Posterior cingulate gyrus (tissue), 11 donors: Measurements from ENCODE around the gene ZNF71.

Source experiments
- DNase-seq, 10 donors: peaks; one replicate each; pipeline versions ENCODE4 v3.0.0 to v3.0.0-alpha.2; 2020 to 2021; ENCODE audit warnings: mixed read lengths in 3 of 10
- intact Hi-C: fragments of 100-400 bp; cut with DNase I; formaldehyde crosslinking; loops from one replicate; pipeline ENCODE4 v1.15.1; 2023

ZNF71 gene

GRCh38 chr19:56594783-56595547 lies at the start of gene ZNF71:
Gene ZNF71, plus strand, starts transcription at chr19:56595302. Its CDS starts 6,257 bp downstream, at chr19:56601559.
- peak; percentile 82 to 98 (median 86) for DNase-seq
- intact Hi-C loops = loop anchor here (1.0 to 10.0 kb wide), 2 partner anchors 28 to 200 kb away; partner anchors contain the start of genes ZNF470 and ZNF582

GRCh38 chr19:56547535-56547934 lies 47.6 kb upstream of the ZNF71 start:
- intact Hi-C loops = no loop called here
- DNase-seq = no peak

- DNase-seq = no peak
- intact Hi-C loops = no loop called here
Measured at GRCh38 chr19:56554272-56554869, 40.7 kb upstream of the ZNF71 start.

- DNase-seq = no peak
- intact Hi-C loops = no loop called here
Measured at GRCh38 chr19:56562766-56563165, 32.3 kb upstream of the ZNF71 start.

- intact Hi-C loops = loop anchor here (1.0 to 2.0 kb wide), 2 partner anchors 28 kb away; partner anchors contain the start of genes ZFP28 and ZNF71
- peak; percentile 37 to 91 (median 60) for DNase-seq
Measured at GRCh38 chr19:56566904-56567273, 28.2 kb upstream of the ZNF71 start.

GRCh38 chr19:56567274-56568120 lies 27.6 kb upstream of the ZNF71 start, which contains the start of gene ZNF470:
Gene ZNF470, plus strand, starts transcription at chr19:56567468. Its CDS starts 2,844 bp downstream, at chr19:56570312.
- peak; percentile 87 to 99 (median 94) for DNase-seq
- intact Hi-C loops = loop anchor here (1.0 to 2.0 kb wide), 2 partner anchors 28 to 29 kb away; partner anchors contain the start of genes ZFP28 and ZNF71

GRCh38 chr19:56572589-56572988 lies 22.5 kb upstream of the ZNF71 start:
- DNase-seq = no peak
- intact Hi-C loops = no loop called here

GRCh38 chr19:56573914-56574313 lies 21.2 kb upstream of the ZNF71 start:
- intact Hi-C loops = no loop called here
- DNase-seq = no peak

- intact Hi-C loops = no loop called here
- DNase-seq = no peak
Measured at GRCh38 chr19:56577719-56578602, 17.1 kb upstream of the ZNF71 start.

GRCh38 chr19:56594446-56594782 lies 688 bp upstream of the ZNF71 start:
- no peak for DNase-seq
- intact Hi-C loops = loop anchor here (10.0 kb wide), 1 partner anchor 200 kb away; the partner anchor contains the start of gene ZNF582

GRCh38 chr19:56595548-56595899 lies 422 bp downstream of the ZNF71 start:
- intact Hi-C loops = loop anchor here (1.0 to 10.0 kb wide), 2 partner anchors 28 to 201 kb away; partner anchors contain the start of genes ZNF470 and ZNF582
- DNase-seq = no peak

GRCh38 chr19:56596676-56597075 lies 1.6 kb downstream of the ZNF71 start:
- intact Hi-C loops = loop anchor here (10.0 kb wide), 1 partner anchor 202 kb away; the partner anchor contains the start of gene ZNF582
- DNase-seq = no peak

- intact Hi-C loops = loop anchor here (10.0 kb wide), 1 partner anchor 203 kb away; the partner anchor contains the start of gene ZNF582
- DNase-seq = no peak
Measured at GRCh38 chr19:56597696-56598095, 2.6 kb downstream of the ZNF71 start.

- intact Hi-C loops = no loop called here
- DNase-seq = no peak
Measured at GRCh38 chr19:56601375-56601774, 6.3 kb downstream of the ZNF71 start.

- DNase-seq = peak in 3 of 10 donors; percentile 25 to 75 (median 46)
- intact Hi-C loops = no loop called here
Measured at GRCh38 chr19:56603829-56604228, 8.7 kb downstream of the ZNF71 start.

- no peak for DNase-seq
- intact Hi-C loops = no loop called here
Measured at GRCh38 chr19:56608274-56608964, 13.3 kb downstream of the ZNF71 start.

GRCh38 chr19:56611288-56611687 lies 16.2 kb downstream of the ZNF71 start:
- no peak for DNase-seq
- intact Hi-C loops = no loop called here

- DNase-seq = no peak
- intact Hi-C loops = no loop called here
Measured at GRCh38 chr19:56612737-56613136, 17.6 kb downstream of the ZNF71 start.

GRCh38 chr19:56613639-56614038 lies 18.5 kb downstream of the ZNF71 start:
- intact Hi-C loops = no loop called here
- DNase-seq = no peak
